Left ventricle myocardium inferior (tissue), 1 donor: ENCODE measurements around the gene SIGLEC6. TPM values are rescaled to one million over a fixed set of nuclear protein-coding genes. Genes with fewer than 3 reads are reported as not detected.

ENCODE experiments used
- DNase-seq: peaks from one replicate; pipeline ENCODE4 v3.0.0-alpha.2; 2020
- H3K27ac ChIP-seq: fragments of 200-600 bp; replicated peaks from 2 replicates; pipeline ENCODE4 v1.8.0; 2021
- H3K27me3 ChIP-seq: fragments of 200-600 bp; 2 replicates; pipeline ENCODE4 v1.8.0; 2021; ENCODE audit warnings: low read depth
- H3K36me3 ChIP-seq: fragments of 200-600 bp; 2 replicates; pipeline ENCODE4 v1.8.0; 2021
- H3K4me1 ChIP-seq: fragments of 200-600 bp; 2 replicates; pipeline ENCODE4 v1.8.0; 2021
- H3K4me3 ChIP-seq: fragments of 200-600 bp; 2 replicates; pipeline ENCODE4 v1.8.0; 2021; ENCODE audit warnings: mild to moderate bottlenecking, moderate library complexity
- H3K9me3 ChIP-seq: fragments of 200-600 bp; replicated peaks from 2 replicates; pipeline ENCODE4 v1.8.0; 2021
- intact Hi-C: fragments of 100-400 bp; cut with micrococcal nuclease; formaldehyde crosslinking; loops from one replicate; pipeline ENCODE4 v1.11.0; 2022
- total RNA-seq: library from RNA; stranded (reverse); fragmentation: NEBNext Ultra II Directional; extraction: Animal tissue kit (Norgen Biotek cat#: 25700); gene quantifications from one replicate; pipeline ENCODE4 v1.2.1, GENCODE V29; 2021
- TF ChIP-seq, protein P1 (sequence below): fragments of 200-600 bp; IDR thresholded peaks from 2 replicates; pipeline ENCODE4 v1.8.0; 2021; ENCODE audit warnings: antibody characterized with exemption, mild to moderate bottlenecking, borderline replicate concordance
- donor health status: DM: no; HTN: yes; CAD: no; lungs with severe emphysema.

SIGLEC6 gene
- total RNA-seq, 1 donor from 2014 or later: 0.33 TPM

GRCh38 chr19:51552608-51552995 is 21.1 kb upstream of the SIGLEC6 start:
- Histone ChIP-seq H3K27ac (no peak overlapping the region), H3K9me3 (no peaks in the 10 kb centered on the region), H3K4me1 (no peaks in the 10 kb centered on the region), H3K36me3 (no peaks in the 10 kb centered on the region), H3K4me3 (no peak overlapping the region), H3K27me3 (peaks cover 78% of the 10 kb centered on the region)
- TF ChIP-seq, protein P1, sequence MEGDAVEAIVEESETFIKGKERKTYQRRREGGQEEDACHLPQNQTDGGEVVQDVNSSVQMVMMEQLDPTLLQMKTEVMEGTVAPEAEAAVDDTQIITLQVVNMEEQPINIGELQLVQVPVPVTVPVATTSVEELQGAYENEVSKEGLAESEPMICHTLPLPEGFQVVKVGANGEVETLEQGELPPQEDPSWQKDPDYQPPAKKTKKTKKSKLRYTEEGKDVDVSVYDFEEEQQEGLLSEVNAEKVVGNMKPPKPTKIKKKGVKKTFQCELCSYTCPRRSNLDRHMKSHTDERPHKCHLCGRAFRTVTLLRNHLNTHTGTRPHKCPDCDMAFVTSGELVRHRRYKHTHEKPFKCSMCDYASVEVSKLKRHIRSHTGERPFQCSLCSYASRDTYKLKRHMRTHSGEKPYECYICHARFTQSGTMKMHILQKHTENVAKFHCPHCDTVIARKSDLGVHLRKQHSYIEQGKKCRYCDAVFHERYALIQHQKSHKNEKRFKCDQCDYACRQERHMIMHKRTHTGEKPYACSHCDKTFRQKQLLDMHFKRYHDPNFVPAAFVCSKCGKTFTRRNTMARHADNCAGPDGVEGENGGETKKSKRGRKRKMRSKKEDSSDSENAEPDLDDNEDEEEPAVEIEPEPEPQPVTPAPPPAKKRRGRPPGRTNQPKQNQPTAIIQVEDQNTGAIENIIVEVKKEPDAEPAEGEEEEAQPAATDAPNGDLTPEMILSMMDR: no peak
- no peak for DNase-seq
- intact Hi-C loops: no loop called here

DNA sequence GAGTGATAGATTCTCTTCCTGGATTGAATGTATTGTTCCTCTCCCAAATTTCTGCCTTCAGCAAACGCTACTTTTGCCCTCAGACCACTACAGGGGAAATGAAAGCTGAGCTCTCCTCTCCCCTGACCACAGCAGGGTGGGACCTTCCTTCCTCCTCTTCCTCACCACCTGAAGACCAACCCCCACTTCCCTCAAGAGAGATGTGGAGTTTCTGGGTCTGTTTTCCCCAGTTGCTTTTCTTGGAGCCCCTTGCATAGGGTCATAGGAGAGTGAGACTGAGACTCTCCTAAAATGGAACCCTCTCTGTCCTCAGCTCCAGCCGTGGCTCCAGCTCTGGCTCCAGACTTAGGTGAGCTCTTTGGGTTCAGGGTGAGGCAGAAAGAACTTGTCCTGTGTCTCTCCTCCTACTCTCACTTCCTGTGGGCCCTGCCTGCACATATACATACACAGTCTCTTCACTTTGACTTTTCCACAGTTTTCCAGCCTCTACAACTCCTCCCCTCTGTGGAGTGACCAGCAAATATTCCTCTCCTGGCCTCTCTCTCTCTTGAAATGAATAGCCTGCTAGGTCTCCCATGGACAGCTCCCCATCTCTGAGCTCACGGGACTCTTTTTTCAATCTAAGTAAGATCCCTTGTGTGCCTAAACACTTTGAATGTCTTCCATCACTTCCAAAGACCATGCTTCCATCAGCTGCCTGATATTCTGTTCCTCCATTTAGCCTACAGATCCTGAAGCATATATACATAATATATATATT is 20.4 kb upstream of the SIGLEC6 start:
- H3K9me3 ChIP-seq: no peaks in the 10 kb centered on the region
- no peaks in the 10 kb centered on the region for H3K36me3 ChIP-seq
- DNase-seq: no peak
- H3K27me3 ChIP-seq: peaks cover 78% of the 10 kb centered on the region
- no peaks in the 10 kb centered on the region for H3K4me1 ChIP-seq
- no peak overlapping the region for H3K27ac ChIP-seq
- intact Hi-C loops: no loop called here
- H3K4me3 ChIP-seq: no peak overlapping the region
- TF ChIP-seq, protein P1: no peak

DNA sequence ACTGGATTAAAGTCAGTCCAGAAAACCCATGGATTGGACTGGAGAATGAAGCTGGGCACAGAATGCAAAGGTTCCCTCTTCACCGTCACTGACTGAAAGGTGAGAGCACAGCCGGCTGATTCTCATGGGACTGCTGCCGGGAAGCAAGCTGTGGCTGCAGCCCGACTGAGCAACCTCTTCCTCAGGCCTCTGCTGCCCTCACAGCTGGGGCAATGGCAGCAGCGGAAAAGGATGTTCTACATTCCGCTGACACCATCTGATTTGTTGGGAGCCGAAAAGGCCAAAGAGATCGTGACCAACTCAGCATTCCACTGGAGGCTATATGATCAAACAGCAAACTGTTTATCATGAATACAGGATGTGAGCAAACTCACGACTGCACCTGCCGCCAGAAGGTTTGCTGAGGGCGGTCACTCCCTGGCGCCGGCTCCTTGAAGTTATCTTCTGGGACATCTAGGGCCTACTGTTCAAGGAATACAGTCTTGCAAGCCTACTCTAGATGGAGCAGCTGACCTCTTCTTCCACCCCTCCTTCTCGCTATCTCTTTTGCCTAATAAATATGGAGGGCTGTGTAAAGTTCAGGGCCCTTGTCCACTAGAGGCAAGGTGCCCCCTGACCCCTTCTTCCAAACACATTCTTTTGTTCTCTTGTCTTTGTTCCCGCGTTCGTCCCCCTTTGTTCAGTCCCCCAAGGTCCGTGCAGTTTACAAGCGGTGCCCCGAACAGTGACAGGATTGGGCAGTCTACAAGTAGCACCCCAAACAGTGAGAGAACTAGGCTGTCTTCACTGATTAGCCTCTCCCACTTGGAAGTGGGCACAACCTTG is 19.6 kb upstream of the SIGLEC6 start:
- TF ChIP-seq, protein P1: no peak
- Histone ChIP-seq H3K4me3 (no peak overlapping the region), H3K27me3 (peaks cover 79% of the 10 kb centered on the region), H3K36me3 (no peaks in the 10 kb centered on the region), H3K4me1 (no peaks in the 10 kb centered on the region), H3K9me3 (no peaks in the 10 kb centered on the region), H3K27ac (no peak overlapping the region)
- no peak for DNase-seq
- intact Hi-C loops: no loop called here

DNA sequence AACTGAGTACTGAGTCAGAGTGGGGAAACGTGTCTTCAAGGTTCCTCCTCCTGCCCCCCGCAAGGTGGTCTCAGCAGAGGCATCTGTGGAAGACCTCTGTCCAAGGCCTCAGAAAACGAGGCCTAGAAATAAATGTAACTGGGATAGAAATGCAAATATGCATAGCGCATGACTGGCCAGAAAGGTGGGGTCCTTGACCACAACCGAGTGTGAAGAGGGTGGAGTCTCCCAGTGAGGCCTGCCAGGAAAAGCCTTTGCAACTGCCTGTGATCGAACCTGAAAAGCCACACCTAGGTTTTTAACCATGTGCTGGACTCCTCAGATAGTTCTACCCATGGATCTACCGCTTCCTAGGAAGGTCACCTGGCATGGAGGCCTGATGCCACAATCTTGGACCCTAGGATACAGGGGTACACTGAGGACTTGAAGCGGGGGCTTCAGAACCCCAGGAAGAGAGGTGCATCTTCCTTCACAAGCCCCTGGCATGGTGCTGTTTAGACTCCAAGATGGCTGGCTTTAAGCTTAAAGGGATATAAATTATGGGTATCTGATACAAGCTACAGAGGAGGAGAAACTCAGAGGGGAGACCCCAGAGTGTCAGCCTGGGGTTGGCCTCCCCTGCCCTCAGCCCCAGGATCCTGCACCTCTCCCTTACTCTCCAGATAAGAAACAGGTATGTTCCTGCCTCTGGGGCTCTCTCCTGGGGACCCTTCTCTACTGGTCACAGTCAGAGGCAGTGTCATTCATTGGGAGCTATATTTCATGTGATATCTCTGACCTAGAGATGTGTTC is 18.3 kb upstream of the SIGLEC6 start:
- intact Hi-C loops: no loop called here
- no peak for DNase-seq
- TF ChIP-seq, protein P1: no peak
- Histone ChIP-seq H3K9me3 (no peaks in the 10 kb centered on the region), H3K4me1 (no peaks in the 10 kb centered on the region), H3K27me3 (peaks cover 83% of the 10 kb centered on the region), H3K4me3 (no peak overlapping the region), H3K36me3 (no peaks in the 10 kb centered on the region), H3K27ac (no peak overlapping the region)

- no peak overlapping the region for H3K27ac ChIP-seq
- H3K27me3 ChIP-seq: peaks cover 89% of the 10 kb centered on the region
- no peak for DNase-seq
- no peaks in the 10 kb centered on the region for H3K9me3 ChIP-seq
- H3K4me1 ChIP-seq: no peaks in the 10 kb centered on the region
- H3K4me3 ChIP-seq: no peak overlapping the region
- TF ChIP-seq, protein P1: no peak
- intact Hi-C loops: no loop called here
- no peaks in the 10 kb centered on the region for H3K36me3 ChIP-seq
These were observed 17.4 kb upstream of the SIGLEC6 start for GRCh38 chr19:51548891-51549305.
